Transverse colon (tissue), 4 donors: Measurements from ENCODE around the gene MFNG.

Source experiments
- CTCF ChIP-seq, 5 experiments: fragments of 200-600 bp in 3 of 5; fragments of 450-650 bp in 2 of 5; sonication (generic) in 3 of 5; IDR thresholded peaks; 1 replicate in 2 of 5; 2 replicates in 3 of 5; pipeline ENCODE4 v1.5.1; 2016 to 2017; ENCODE audit warnings: antibody characterized with exemption in 5 of 5, inconsistent platforms in 3 of 5, mild to moderate bottlenecking in 2 of 5, moderate library complexity in 1 of 5
- EP300 ChIP-seq: sonication (generic); formaldehyde crosslinking; IDR thresholded peaks from one replicate; pipeline ENCODE4 v1.6.1; 2017; ENCODE audit warnings: antibody characterized with exemption, low read depth
- POLR2AphosphoS5 ChIP-seq, 3 donors: sonication (generic); formaldehyde crosslinking; IDR thresholded peaks; one replicate each; pipeline ENCODE4 v1.6.1; 2016; ENCODE audit warnings: antibody characterized with exemption in 3 of 3

- TF ChIP-seq CTCF (IDR thresholded peaks at IDR 0.05) (no peak), EP300 (no peak), POLR2AphosphoS5 (IDR thresholded peaks at IDR 0.05) (no peak)
Measured at GRCh38 chr22:37525746-37526350, 39.7 kb upstream of the MFNG start.
